KBM-7 (cell line): ENCODE measurements around the gene RAVER1.

Experiments used
- DNase-seq: peaks from one replicate; pipeline ENCODE4 v3.0.0-alpha.2; 2015
- in situ Hi-C: fragments of 300-500 bp; cut with MboI; formaldehyde crosslinking; loops from 2 replicates; pipeline ENCODE4 v1.14.3; 2020; ENCODE audit warnings: low sequenced_read_pairs, low pct_unique_long_range_greater_than_20kb, mixed read lengths

Gene RAVER1

GRCh38 chr19:10278935-10279334, 54.4 kb downstream of the RAVER1 start:
- in situ Hi-C loops: no loop called here
- DNase-seq: no peak

- in situ Hi-C loops: no loop called here
- DNase-seq: no peak
Observed at GRCh38 chr19:10277795-10278589, 55.3 kb downstream of the RAVER1 start.

- in situ Hi-C loops: no loop called here
- DNase-seq: no peak
Observed at GRCh38 chr19:10274589-10274988, 58.7 kb downstream of the RAVER1 start.

DNA sequence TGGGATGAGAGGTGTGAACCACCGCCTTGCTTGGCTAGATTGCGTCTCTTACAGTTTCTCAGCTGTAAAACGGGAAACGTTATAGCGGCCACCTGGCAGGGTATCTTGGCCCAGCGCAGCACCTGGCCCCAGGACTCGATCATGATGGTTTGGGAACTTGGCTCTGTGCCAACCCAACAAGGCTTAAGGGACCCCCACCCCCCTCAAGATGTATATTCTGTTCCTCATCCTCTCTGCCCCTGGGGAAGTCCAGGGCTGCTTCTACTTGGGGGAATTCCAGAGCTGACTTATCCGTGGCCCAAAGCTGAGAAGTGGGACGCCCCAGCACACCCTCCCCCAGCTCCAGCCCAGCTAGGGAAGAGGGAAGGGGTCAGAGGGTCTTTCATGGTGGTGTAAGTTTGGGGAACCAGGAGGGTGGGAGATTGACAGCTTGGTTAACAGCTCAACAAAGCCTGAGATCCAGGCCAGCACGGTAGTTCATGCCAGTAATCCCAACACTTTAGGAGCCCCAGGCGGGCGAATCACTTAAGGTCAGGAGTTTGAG, 61.7 kb downstream of the RAVER1 start:
- in situ Hi-C loops: no loop called here
- no peak for DNase-seq

GRCh38 chr19:10270616-10271394, 62.5 kb downstream of the RAVER1 start, which contains the start of gene ICAM1:
ICAM1 (plus strand) TSS chr19:10271120; CDS start chr19:10271160, 40 bp downstream.
- DNase-seq: peak; percentile 82
- in situ Hi-C loops: no loop called here

DNA sequence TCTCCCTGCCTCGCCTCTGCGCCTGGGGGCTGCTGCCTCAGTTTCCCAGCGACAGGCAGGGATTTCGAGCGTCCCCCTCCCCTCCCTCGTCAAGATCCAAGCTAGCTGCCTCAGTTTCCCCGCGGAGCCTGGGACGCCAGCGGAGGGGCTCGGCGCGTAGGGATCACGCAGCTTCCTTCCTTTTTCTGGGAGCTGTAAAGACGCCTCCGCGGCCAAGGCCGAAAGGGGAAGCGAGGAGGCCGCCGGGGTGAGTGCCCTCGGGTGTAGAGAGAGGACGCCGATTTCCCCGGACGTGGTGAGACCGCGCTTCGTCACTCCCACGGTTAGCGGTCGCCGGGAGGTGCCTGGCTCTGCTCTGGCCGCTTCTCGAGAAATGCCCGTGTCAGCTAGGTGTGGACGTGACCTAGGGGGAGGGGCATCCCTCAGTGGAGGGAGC, 63.1 kb downstream of the RAVER1 start:
- DNase-seq: peak; percentile 87
- in situ Hi-C loops: no loop called here

DNA sequence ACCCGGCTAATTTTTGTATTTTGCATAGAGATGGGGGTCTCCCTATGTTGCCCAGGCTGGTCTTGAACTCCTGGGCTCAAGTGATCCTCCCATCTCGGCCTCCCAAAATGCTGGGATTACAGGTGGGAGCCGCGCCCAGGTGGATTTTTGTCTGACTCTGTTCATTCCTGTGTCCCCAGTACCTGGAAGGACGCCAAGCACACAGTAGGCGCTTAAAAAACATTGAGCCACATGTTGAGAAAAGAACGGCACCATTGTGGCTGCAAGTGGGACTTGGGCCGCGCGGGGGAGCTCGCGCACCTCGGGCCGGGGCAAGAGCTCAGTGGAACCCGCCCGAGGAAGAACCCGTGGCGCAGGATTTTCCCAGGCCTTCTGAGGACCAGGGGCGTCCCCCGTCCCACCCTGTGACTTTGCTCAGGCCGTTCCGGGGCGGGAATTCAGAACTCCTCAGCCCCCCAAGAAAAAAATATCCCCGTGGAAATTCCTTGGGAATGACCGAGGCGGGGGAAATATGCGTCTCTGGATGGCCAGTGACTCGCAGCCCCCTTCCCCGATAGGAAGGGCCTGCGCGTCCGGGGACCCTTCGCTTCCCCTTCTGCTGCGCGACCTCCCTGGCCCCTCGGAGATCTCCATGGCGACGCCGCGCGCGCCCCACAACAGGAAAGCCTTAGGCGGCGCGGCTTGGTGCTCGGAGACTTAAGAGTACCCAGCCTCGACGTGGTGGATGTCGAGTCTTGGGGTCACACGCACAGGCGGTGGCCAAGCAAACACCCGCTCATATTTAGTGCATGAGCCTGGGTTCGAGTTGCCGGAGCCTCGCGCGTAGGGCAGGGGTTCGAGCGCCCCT, 63.8 kb downstream of the RAVER1 start:
- in situ Hi-C loops: loop anchor here (10.0 kb wide), 1 partner anchor 125 kb away; no protein-coding TSS in a partner anchor
- peak; percentile 90 for DNase-seq

DNA sequence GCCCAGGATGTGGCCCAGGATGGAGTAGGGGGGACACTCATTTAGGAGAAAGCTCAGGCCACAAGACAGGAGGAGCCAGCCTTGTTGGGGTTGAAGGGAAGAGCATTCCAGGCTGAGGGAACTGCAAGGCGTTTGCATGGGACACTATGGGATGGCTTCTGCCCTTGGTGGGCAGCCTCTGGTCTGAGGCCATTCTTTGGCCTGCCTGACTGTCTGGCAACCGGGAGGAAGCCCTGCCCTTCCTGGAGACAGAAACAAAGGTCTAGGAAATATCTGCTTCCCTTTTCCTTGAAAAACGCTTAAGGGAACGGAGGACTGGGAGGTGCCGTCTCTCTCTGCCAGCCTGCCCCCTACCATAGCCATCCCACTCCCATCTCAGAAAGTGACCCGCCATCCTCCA, 65.3 kb downstream of the RAVER1 start:
- no peak for DNase-seq
- in situ Hi-C loops: loop anchor here (10.0 kb wide), 1 partner anchor 127 kb away; no protein-coding TSS in a partner anchor

DNA sequence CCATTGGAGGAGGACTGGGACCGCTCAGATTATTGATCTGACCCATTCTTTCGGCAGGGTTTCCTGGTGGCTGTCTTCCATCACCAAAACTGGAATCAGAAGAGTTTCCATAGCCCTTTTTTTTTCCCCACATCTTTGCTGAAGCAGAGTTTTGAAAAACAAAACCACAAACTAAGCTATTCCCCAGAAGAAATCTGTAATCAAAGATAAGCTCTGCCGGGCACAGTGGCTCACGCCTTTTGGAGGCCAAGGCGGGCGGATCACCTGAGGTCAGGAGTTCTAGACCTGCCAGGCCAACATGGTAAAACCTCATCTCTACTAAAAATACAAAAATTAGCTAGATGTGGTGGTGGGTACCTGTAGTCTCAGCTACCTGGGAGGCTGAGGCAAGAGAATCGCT, 66.6 kb downstream of the RAVER1 start:
- in situ Hi-C loops: loop anchor here (10.0 kb wide), 1 partner anchor 128 kb away; no protein-coding TSS in a partner anchor
- DNase-seq: no peak
